HCT116 (cell line): ENCODE data around the gene RALGPS2. TPM values are rescaled to one million over a fixed set of nuclear protein-coding genes. Genes with fewer than 3 reads are reported as not detected.

Source experiments
- ATAC-seq: fragments of 200-7000 bp; cut with Tn5 transposase; 2 replicates; pipeline ENCODE4 v1.9.1; 2020; ENCODE audit warnings: mild to moderate bottlenecking, moderate library complexity
- BruUV-seq: library from RNA; stranded (reverse); fragments of 400-500 nt; replicated peaks from 2 replicates; lab custom pipeline; 2021; lab: Mats Ljungman, UMichigan
- CTCF ChIA-PET: fragments of 300-600 bp; sonication (Branson Sonifier 250); formaldehyde crosslinking; loops from one replicate; lab custom pipeline; 2021; ENCODE audit warnings: antibody characterized with exemption; lab: Charles Lee
- POLR2A ChIA-PET: fragments of 300-600, 350-600 bp; sonication (Branson Sonifier 250); formaldehyde crosslinking; loops from one replicate; lab custom pipeline; 2021; ENCODE audit warnings: antibody characterized with exemption; lab: Charles Lee
- RAD21 ChIA-PET, 2 experiments: fragments of 300-600 bp; sonication (Branson Sonifier 250); formaldehyde crosslinking; loops; one replicate each; lab custom pipeline; 2023; ENCODE audit warnings: low total read pairs in 2 of 2; ENCODE audit not compliant: uncharacterized antibody in 2 of 2, unreplicated experiment in 2 of 2, low non-redundant PET in 1 of 2; lab: Charles Lee
- DNase-seq: peaks from one replicate; pipeline ENCODE4 v3.0.0-alpha.2; 2010; ENCODE audit warnings: low read depth, low spot score
- H2AFZ ChIP-seq: fragments of 200-600 bp; shearing (Covaris generic), sonication (generic); 2 replicates; pipeline ENCODE4 v1.6.1; 2017; ENCODE audit warnings: low read depth, mixed run types, mixed read lengths, antibody characterized with exemption, low read length; ENCODE audit not compliant: poor library complexity, severe bottlenecking
- H3K27ac ChIP-seq: 2 replicates; pipeline ENCODE4 v1.5.1; 2012; ENCODE audit warnings: low read depth, low read length
- H3K27me3 ChIP-seq: fragments of 200-600 bp; sonication (generic); 2 replicates; pipeline ENCODE4 v1.6.1; 2016; ENCODE audit warnings: mixed run types, low read length, mixed read lengths; ENCODE audit not compliant: insufficient read depth
- H3K36me3 ChIP-seq, 2 experiments: fragments of 200-500 bp in 1 of 2; fragments of 200-600 bp in 1 of 2; sonication (Bioruptor generic) in 1 of 2; sonication (generic) in 1 of 2; 2 replicates each; pipeline versions ENCODE4 v1.5.1 to v1.6.1; 2014 to 2016; ENCODE audit warnings: low read length in 2 of 2, inconsistent platforms in 1 of 2, mixed read lengths in 1 of 2, mixed run types in 1 of 2; ENCODE audit not compliant: insufficient read depth in 2 of 2, control insufficient read depth in 1 of 2
- H3K4me1 ChIP-seq, 2 experiments: fragments of 200-600 bp in 1 of 2; sonication (generic) in 1 of 2; 2 replicates each; pipeline versions ENCODE4 v1.5.1 to v1.6.1; 2012 to 2017; ENCODE audit warnings: low read length in 2 of 2, inconsistent platforms in 1 of 2, mild to moderate bottlenecking in 1 of 2, mixed read lengths in 1 of 2, mixed run types in 1 of 2, moderate library complexity in 1 of 2; ENCODE audit not compliant: insufficient read depth in 2 of 2, control insufficient read depth in 1 of 2
- H3K4me2 ChIP-seq: fragments of 200-600 bp; sonication (generic); 2 replicates; pipeline ENCODE4 v1.6.1; 2017; ENCODE audit warnings: mixed run types, low read length, mixed read lengths
- H3K4me3 ChIP-seq, 2 experiments: fragments of 200-600 bp in 1 of 2; sonication (generic) in 1 of 2; replicated peaks in 1 of 2; 2 replicates each; pipeline ENCODE4 v1.5.1; 2011 to 2016; ENCODE audit warnings: low read length in 2 of 2, control low read depth in 1 of 2, low read depth in 1 of 2, mild to moderate bottlenecking in 1 of 2, mixed read lengths in 1 of 2, mixed run types in 1 of 2
- H3K79me2 ChIP-seq: fragments of 200-600 bp; sonication (generic); 2 replicates; pipeline ENCODE4 v1.6.1; 2017; ENCODE audit warnings: mild to moderate bottlenecking, mixed run types, low read length, moderate library complexity, mixed read lengths; ENCODE audit not compliant: insufficient read depth
- H3K9ac ChIP-seq: fragments of 200-600 bp; sonication (generic); 2 replicates; pipeline ENCODE4 v1.6.1; 2016; ENCODE audit warnings: low read length, mixed read lengths
- H3K9me2 ChIP-seq: fragments of 200-600 bp; sonication (generic), shearing (Covaris generic); 2 replicates; pipeline ENCODE4 v1.6.1; 2017; ENCODE audit warnings: mixed run types, mild to moderate bottlenecking, moderate library complexity; ENCODE audit not compliant: insufficient read depth
- H3K9me3 ChIP-seq, 2 experiments: fragments of 200-500 bp in 1 of 2; fragments of 200-600 bp in 1 of 2; sonication (Bioruptor generic) in 1 of 2; sonication (generic) in 1 of 2; 2 replicates each; pipeline ENCODE4 v1.6.1; 2014 to 2017; ENCODE audit warnings: low read length in 2 of 2, mixed read lengths in 2 of 2, inconsistent platforms in 1 of 2, low read depth in 1 of 2, mild to moderate bottlenecking in 1 of 2, mixed run types in 1 of 2, moderate library complexity in 1 of 2; ENCODE audit not compliant: control insufficient read depth in 1 of 2, insufficient read depth in 1 of 2
- H4K20me1 ChIP-seq: fragments of 200-600 bp; sonication (generic), shearing (Covaris generic); 2 replicates; pipeline ENCODE4 v1.6.1; 2017; ENCODE audit warnings: mixed run types, mild to moderate bottlenecking, moderate library complexity; ENCODE audit not compliant: insufficient read depth
- CTCF ChIP-seq, 3 experiments: fragments of 200-600 bp in 1 of 3; sonication (generic) in 1 of 3; IDR thresholded peaks in 2 of 3; conservative IDR thresholded peaks in 1 of 3; 2 replicates each; pipeline ENCODE4 v1.5.1; 2012 to 2017; ENCODE audit warnings: low read depth in 2 of 3, low read length in 2 of 3, antibody characterized with exemption in 1 of 3, borderline replicate concordance in 1 of 3, control low read depth in 1 of 3, mild to moderate bottlenecking in 1 of 3, mixed read lengths in 1 of 3, mixed run types in 1 of 3, moderate library complexity in 1 of 3; ENCODE audit not compliant: insufficient read depth in 1 of 3
- EZH2phosphoT487 ChIP-seq: fragments of 200-600 bp; IDR thresholded peaks from 2 replicates; pipeline ENCODE4 v1.6.1; 2018; ENCODE audit warnings: antibody characterized with exemption, borderline replicate concordance
- MAX ChIP-seq: IDR thresholded peaks from 2 replicates; pipeline ENCODE4 v1.6.1; 2012
- RAD21 ChIP-seq: IDR thresholded peaks from 2 replicates; pipeline ENCODE4 v1.6.1; 2012; ENCODE audit warnings: low read depth, mild to moderate bottlenecking
- REST ChIP-seq: IDR thresholded peaks from 2 replicates; pipeline ENCODE4 v1.6.1; 2012; ENCODE audit warnings: low read depth
- SIN3A ChIP-seq: IDR thresholded peaks from 2 replicates; pipeline ENCODE4 v1.6.1; 2012; ENCODE audit warnings: low read depth
- YY1 ChIP-seq: IDR thresholded peaks from 2 replicates; pipeline ENCODE4 v1.6.1; 2011; ENCODE audit warnings: low read length, low read depth, moderate library complexity, mild to moderate bottlenecking; ENCODE audit not compliant: insufficient replicate concordance; ENCODE audit errors: extremely low read depth
- ZBTB33 ChIP-seq: IDR thresholded peaks from 2 replicates; pipeline ENCODE4 v1.6.1; 2011; ENCODE audit warnings: mild to moderate bottlenecking, low read length, moderate library complexity; ENCODE audit not compliant: insufficient replicate concordance; ENCODE audit errors: extremely low read depth
- intact Hi-C: fragments of 100-400 bp; cut with micrococcal nuclease; formaldehyde crosslinking; loops from 2 replicates; pipeline ENCODE4 v1.10.0; 2022
- total RNA-seq: library from RNA; stranded (reverse); gene quantifications from one replicate; pipeline ENCODE4 v1.2.1, GENCODE V29; 2021; ENCODE audit not compliant: unreplicated experiment

RALGPS2 gene
- total RNA-seq, 1 experiment from 2014 or later, result 25.6 TPM

- Histone ChIP-seq H3K79me2 (no peaks in the 10 kb centered on the region), H3K9me3 (no peaks in the 10 kb centered on the region; a peak in 2 of 4 replicates), H2AFZ (no peak overlapping the region), H3K4me3 (no peak overlapping the region), H4K20me1 (no peaks in the 10 kb centered on the region), H3K9ac (no peak overlapping the region), H3K4me1 (no peaks in the 10 kb centered on the region), H3K9me2 (no peaks in the 10 kb centered on the region), H3K4me2 (no peak overlapping the region), H3K27ac (no peak overlapping the region), H3K27me3 (no peaks in the 10 kb centered on the region), H3K36me3 (no peaks in the 10 kb centered on the region)
- no TSS peak for BruUV-seq
- intact Hi-C loops, result loop anchor here (1.0 to 2.0 kb wide), 2 partner anchors 229 to 595 kb away; no protein-coding TSS in a partner anchor
- POLR2A ChIA-PET, result no interaction called here
- ATAC-seq, result no peak
- CTCF ChIA-PET, result interaction anchor here (1.0 to 3.6 kb wide), 4 partner anchors 21 to 464 kb away, joined by 3 to 24 read pairs (median 4); no protein-coding TSS in a partner anchor
- DNase-seq, result no peak
- RAD21 ChIA-PET, result interaction anchor here in 1 of 2 experiments (1.5 kb wide), 1 partner anchor 229 kb away, joined by 3 read pairs; no protein-coding TSS in a partner anchor
- no peak for TF ChIP-seq YY1
- TF ChIP-seq RAD21, result peak; percentile 73
- peak; percentile 7 to 62 (median 47); a peak in 3 of 6 replicates for TF ChIP-seq CTCF (IDR thresholded peaks at IDR 0.05 in 2 of 3, conservative IDR thresholded peaks at IDR 0.05 in 1 of 3; ENCODE audit: borderline replicate concordance in 1 of 3, insufficient read depth in 1 of 3, low read depth in 2 of 3, low read length in 2 of 3)
- TF ChIP-seq EZH2phosphoT487, result no peak
- no peak for TF ChIP-seq MAX
These were observed 49.2 kb downstream of the RALGPS2 start for GRCh38 chr1:178774263-178774662.

- H3K4me3 ChIP-seq, result no peak overlapping the region
- no peaks in the 10 kb centered on the region for H3K9me2 ChIP-seq
- no peak overlapping the region for H3K27ac ChIP-seq
- H2AFZ ChIP-seq, result no peak overlapping the region
- no TSS peak for BruUV-seq
- ChIA-PET RAD21 (no interaction called here), CTCF (interaction anchor here (3.6 kb wide), 1 partner anchor 226 kb away, joined by 24 read pairs; no protein-coding TSS in a partner anchor), POLR2A (no interaction called here)
- intact Hi-C loops, result no loop called here
- no peak overlapping the region for H3K9ac ChIP-seq
- no peaks in the 10 kb centered on the region for H3K27me3 ChIP-seq
- H3K36me3 ChIP-seq, result no peaks in the 10 kb centered on the region
- H3K9me3 ChIP-seq, result no peaks in the 10 kb centered on the region
- no peak overlapping the region for H3K4me2 ChIP-seq
- H4K20me1 ChIP-seq, result no peaks in the 10 kb centered on the region
- H3K4me1 ChIP-seq, result no peaks in the 10 kb centered on the region
- no peak for TF ChIP-seq ZBTB33
- TF ChIP-seq SIN3A, result no peak
- no peak for TF ChIP-seq MAX
- no peak for TF ChIP-seq REST
- DNase-seq (no peak), ATAC-seq (no peak)
- no peaks in the 10 kb centered on the region for H3K79me2 ChIP-seq
These were observed 51.5 kb downstream of the RALGPS2 start for GRCh38 chr1:178776553-178776952.
